Stimulated activated CD4-positive, alpha-beta T cell treated with anti-CD3 and anti-CD28 coated beads, Interleukin-2, amount 100 ng/mL, for 48 hours (primary cell): ENCODE data around the gene RAB3IL1.
"Not testable (repeated sequence)": the region's sequence is repeated elsewhere in the genome, so short reads cannot be mapped to it uniquely, and the experiment has no call there.

Experiments
- DNase-seq, 2 donors: peaks; one replicate each; pipeline ENCODE4 v3.0.0-alpha.2; 2020

RAB3IL1 gene

GRCh38 chr11:61882879-61883278, 34.5 kb downstream of the RAB3IL1 start:
- DNase-seq = no peak

GRCh38 chr11:61882267-61882666, 35.1 kb downstream of the RAB3IL1 start:
- DNase-seq = not testable (repeated sequence)

- no peak for DNase-seq
These were observed 36.0 kb downstream of the RAB3IL1 start for GRCh38 chr11:61881397-61881796.

- no peak for DNase-seq
These were observed 36.9 kb downstream of the RAB3IL1 start for GRCh38 chr11:61880454-61880853.

DNA sequence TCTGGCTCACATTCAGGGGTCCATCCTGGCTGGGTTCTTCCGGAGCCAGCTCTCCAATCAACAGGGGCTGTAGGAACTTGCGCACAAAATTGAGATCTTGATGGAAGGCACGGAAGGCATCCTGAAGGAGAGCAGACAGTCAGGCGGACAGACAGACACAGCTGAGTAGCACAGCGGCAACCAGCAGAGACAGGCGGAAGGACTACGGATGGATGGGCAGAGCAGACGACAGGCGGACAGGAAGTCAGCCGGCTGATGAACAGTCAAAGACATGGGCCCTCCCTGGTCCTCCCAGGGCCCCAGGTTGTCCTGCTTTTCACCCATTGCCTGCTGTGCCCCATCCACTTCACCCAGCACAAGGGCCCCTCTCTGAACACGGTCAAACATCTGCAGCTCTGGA, 37.3 kb downstream of the RAB3IL1 start:
- no peak for DNase-seq

DNA sequence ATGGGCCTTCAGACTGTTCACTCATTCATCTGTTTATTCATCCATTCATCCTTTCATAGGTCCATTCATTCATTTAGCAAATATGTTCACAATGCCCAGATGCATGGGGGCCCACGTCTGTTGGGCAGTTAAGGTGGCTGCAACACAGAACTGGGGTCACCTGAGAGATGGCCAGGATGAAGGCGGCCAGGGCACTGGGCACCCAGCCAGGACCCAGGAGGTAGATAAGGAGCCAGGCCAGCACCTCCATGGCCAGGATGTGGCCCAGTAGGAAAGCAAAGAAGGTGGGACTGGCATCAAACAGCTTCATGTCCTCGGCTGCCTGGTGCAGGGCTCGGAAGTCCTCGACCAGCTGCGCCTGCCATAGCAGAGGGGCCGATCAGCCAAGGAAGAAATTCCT, 38.2 kb downstream of the RAB3IL1 start:
- DNase-seq = no peak

- no peak for DNase-seq
These were observed 41.7 kb downstream of the RAB3IL1 start for GRCh38 chr11:61875698-61876097.

DNA sequence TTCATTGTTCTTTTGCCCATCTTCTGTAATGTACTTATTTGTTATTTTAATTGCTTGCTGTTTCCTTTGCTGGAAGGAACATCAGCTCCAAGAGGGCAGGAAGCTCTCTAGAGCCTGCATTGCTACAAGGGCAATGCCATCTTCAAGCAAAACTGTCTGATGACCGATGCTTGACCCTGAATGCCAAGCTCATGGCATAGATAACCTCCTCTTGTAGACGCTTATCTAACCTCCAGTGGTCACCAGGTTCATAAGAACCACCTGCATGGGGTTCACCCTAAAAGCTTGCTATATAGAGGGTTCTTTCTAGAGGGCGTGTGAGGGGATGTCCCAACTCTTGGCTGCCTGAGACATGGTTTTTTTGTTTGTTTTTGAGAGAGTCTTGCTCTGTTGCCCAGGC, 42.5 kb downstream of the RAB3IL1 start:
- DNase-seq = no peak

GRCh38 chr11:61874377-61874809, 43.0 kb downstream of the RAB3IL1 start:
- DNase-seq = no peak

GRCh38 chr11:61873588-61874376, 43.6 kb downstream of the RAB3IL1 start:
- DNase-seq = no peak

GRCh38 chr11:61872935-61873565, 44.3 kb downstream of the RAB3IL1 start:
- DNase-seq = no peak

DNA sequence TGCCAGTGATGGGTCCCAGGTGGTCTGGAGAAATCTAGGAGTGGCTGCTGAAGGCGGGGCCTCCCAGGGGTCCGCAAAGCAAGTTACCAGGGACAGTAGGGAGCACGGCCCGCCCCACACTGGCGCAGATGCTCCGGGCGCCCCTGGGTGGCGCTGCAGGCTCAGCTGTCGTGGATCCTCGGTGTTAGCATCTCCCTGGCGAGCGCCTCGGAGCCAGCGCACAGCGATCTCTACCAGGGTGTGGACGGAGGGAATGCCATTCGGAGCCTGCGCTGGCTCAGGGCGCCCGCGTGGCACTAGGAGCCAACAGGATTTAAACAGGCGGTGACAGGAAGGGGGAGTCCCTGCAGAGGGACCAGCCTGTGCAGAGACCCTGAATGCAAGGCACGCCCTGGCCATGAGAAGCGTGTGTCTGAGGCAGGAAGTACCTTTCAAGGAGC, 46.2 kb downstream of the RAB3IL1 start:
- DNase-seq = peak; percentile 65 to 70

GRCh38 chr11:61870541-61871031, 46.8 kb downstream of the RAB3IL1 start:
- no peak for DNase-seq

- DNase-seq = no peak
These were observed 47.5 kb downstream of the RAB3IL1 start for GRCh38 chr11:61869708-61870451.

- no peak for DNase-seq
These were observed 48.0 kb downstream of the RAB3IL1 start for GRCh38 chr11:61869429-61869707.

GRCh38 chr11:61868571-61869428, 48.6 kb downstream of the RAB3IL1 start:
- no peak for DNase-seq

GRCh38 chr11:61866958-61867343, 50.4 kb downstream of the RAB3IL1 start:
- DNase-seq = no peak

DNA sequence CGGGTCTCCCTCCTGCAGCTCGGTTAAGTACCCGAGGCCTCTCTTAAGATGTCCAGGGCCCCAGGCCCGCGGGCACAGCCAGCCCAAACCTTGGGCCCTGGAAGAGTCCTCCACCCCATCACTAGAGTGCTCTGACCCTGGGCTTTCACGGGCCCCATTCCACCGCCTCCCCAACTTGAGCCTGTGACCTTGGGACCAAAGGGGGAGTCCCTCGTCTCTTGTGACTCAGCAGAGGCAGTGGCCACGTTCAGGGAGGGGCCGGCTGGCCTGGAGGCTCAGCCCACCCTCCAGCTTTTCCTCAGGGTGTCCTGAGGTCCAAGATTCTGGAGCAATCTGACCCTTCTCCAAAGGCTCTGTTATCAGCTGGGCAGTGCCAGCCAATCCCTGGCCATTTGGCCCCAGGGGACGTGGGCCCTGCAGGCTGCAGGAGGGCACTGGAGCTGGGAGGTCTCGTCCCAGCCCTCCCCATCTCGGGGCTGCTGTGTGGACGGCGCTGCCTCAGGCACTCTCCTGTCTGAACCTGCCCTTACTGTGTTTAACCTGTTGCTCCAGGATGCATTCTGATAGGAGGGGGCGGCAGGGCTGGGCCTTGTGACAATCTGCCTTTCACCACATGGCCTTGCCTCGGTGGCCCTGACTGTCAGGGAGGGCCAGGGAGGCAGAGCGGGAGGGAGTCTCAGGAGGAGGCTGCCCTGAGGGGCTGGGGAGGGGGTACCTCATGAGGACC, 51.0 kb downstream of the RAB3IL1 start:
- no peak for DNase-seq

- DNase-seq = no peak
These were observed 52.3 kb downstream of the RAB3IL1 start for GRCh38 chr11:61864814-61865775.

DNA sequence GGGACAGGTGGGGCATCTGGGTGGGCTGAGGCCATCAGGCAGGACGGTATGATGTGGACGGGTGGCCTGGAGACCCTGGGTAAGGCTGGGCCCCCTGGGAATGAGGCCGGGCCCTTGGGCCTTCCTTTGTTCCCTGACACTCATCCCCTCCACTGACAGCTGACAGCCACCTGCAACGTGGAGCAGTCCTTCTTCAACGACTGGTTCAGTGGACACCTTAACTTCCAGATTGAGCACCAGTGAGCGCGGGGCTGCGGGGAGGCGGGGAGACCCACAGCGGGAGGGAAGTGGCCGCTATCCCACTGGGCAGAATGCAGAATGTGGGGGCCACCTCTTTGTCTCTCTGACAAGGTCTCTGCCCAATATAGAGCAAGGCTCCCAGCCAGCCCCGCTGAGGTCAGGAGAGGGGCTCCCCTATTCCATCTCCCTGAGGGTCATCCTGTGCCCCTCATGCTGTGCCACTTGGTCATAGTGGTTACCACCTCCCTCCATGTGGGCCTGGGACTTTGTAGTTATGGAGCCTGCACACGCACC, 53.8 kb downstream of the RAB3IL1 start:
- no peak for DNase-seq
